T-helper 2 cell (primary cell): ENCODE measurements around the gene FOXA2.
"Not testable (repeated sequence)": the region's sequence is repeated elsewhere in the genome, so short reads cannot be mapped to it uniquely, and the experiment has no call there.

ENCODE experiments used
- DNase-seq, 5 experiments: peaks; one replicate each; pipeline versions ENCODE4 v3.0.0 to v3.0.0-alpha.2; 2012 to 2022
- total RNA-seq, 2 donors: gene quantifications; one replicate each; lab custom pipeline; 2026; lab: John Stamatoyannopoulos, UW

The FOXA2 gene
- 0 reads per million in 2 donors for total RNA-seq

DNA sequence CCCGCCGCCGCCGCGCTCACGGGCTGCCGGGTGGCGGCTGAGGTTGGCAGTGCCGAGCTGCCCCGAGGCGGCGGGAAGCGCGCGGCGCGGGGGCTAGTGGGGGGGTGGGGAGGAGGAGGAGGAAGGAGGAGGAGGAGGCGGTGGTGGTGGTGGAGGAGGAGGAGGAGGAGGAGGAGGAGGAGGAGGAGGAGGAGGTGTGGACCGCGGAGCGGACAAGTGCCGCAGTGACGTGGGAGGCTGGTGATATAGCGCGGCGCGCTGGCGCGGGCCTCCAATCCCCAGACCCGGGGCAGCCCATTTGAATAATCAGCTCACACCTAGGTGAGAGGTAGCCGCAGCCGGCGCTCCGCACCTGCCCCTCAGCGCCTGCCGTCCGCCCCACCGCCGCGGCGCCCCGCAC lies at the start of gene FOXA2:
Gene FOXA2, minus strand, starts transcription at position 51 of the 400 bp plus-strand sequence. CDS start 294 bp downstream, outside the sequence.
- no peak for DNase-seq

DNA sequence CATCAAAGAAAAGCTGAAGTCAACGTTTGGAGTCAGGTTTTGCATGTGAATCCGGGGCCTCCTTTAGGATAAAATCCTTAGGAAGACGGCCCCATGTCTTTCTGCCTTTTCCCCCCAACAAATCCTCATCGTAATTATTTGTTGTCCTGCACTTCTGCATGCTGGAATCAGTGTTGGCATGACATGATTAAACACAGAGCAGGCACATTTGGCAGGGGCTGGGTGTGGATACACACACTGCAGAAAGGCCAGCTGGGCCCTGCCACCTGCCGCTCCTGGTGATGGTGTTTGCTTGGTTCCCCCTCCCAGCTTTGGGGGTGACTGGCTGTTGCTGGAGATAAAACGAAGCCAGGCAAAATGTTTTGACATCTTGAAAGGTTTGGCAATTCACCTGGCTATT lies 46.3 kb upstream of the FOXA2 start:
- DNase-seq, result no peak

GRCh38 chr20:22629927-22630326 lies 45.6 kb upstream of the FOXA2 start:
- no peak for DNase-seq

GRCh38 chr20:22629447-22629846 lies 45.1 kb upstream of the FOXA2 start:
- no peak for DNase-seq

GRCh38 chr20:22626496-22626895 lies 42.1 kb upstream of the FOXA2 start:
- no peak for DNase-seq

- DNase-seq, result no peak
Measured at GRCh38 chr20:22623211-22623610, 38.8 kb upstream of the FOXA2 start.

DNA sequence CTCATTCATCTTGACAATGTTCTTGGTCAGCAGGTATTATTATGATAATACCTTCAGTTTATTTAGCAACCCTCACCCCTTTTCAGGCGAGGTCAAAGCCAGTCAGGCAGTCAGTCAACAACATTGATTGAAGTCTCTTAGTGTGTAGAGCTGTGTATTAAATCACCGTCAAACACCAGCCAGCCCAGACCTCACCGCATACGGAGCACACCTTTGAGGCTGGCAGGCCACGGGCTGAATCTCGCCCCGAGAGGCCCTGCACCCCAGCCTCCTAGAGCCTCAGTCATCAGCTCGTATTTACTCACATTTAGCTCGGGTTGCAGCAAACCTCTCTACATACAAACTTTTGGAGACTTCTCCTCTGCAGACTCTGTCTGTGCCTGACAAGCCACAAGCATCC lies 36.0 kb upstream of the FOXA2 start:
- DNase-seq, result no peak

DNA sequence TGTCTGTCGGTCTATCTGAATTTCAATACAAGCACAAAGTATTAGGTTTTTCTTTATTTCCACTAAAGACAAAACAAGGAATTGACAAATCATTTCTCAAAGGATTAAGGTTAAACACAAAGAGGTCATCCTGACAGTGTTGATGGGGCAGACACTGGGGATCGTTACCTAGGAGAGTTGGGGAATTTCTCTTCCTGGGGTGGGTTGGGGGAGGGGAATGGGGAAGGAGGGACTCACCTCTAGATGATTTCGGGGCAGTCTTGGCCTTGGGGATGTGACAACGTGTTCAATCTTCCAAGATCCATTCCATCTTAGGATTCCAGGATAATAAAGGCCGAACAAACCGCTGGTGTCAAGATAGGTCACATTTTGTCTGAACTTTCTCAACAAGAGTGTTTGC lies 35.4 kb upstream of the FOXA2 start:
- DNase-seq, result no peak

DNA sequence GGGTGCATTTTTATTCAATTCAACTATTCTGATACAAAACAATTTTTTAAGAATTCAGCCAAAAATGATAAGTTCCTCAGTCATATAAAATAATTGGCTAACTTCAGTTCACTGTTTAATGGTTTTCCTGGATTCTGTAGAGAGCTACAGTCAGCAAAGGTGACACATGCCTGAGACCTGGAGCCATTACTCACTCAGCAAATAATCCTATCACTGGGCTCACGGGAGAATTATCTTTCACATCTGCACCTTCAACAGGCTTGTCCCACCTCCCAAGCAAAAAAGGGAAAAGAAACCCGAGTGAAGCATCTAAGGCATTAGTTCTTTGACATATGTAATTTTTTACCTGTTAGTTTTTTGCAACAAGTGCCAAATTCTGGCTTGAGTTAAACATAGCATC lies 34.9 kb upstream of the FOXA2 start:
- no peak for DNase-seq

GRCh38 chr20:22617160-22617559 lies 32.8 kb upstream of the FOXA2 start:
- no peak for DNase-seq

- DNase-seq, result no peak
Measured at GRCh38 chr20:22616551-22616950, 32.2 kb upstream of the FOXA2 start.

DNA sequence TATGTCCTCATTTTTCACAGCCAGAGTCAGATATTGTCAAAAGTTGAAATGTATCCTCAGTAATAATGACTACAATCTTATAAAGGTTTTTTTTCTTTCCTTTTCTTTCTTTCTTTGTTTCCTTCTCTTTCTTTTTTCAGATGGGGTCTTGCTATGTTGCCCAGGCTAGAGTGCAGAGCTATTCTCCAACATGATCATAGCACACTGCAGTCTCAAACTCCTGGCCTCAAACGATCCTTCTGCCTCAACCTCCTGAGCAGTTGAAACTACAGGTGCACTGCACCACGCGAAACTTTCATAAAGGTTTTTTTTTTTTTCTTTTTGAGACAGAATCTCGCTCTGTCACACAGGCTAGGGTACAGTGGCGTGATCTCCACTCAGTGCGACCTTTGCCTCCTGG lies 31.1 kb upstream of the FOXA2 start:
- DNase-seq, result no peak

- no peak for DNase-seq
Measured at GRCh38 chr20:22611636-22612035, 27.3 kb upstream of the FOXA2 start.

- no peak for DNase-seq
Measured at GRCh38 chr20:22607695-22608094, 23.3 kb upstream of the FOXA2 start.

GRCh38 chr20:22604815-22605214 lies 20.4 kb upstream of the FOXA2 start:
- no peak for DNase-seq

GRCh38 chr20:22601361-22602141 lies 17.2 kb upstream of the FOXA2 start:
- no peak for DNase-seq

DNA sequence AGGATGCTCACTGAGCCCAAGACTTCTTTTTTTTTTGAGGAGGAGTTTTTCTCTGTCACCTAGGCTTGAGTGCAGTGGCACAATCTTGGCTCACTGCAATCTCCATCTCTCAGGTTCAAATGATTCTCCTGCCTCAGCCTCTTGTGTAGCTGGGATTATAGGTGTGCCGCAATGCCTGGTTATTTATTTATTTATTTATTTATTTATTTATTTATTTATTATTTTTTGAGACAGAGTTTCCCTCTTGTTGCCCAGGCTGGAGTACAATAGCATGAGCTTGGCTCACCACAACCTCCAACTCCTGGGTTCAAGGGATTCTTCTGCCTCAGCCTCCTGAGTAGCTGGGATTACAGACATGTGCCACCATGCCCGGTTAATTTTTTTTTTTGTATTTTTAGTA lies 14.9 kb upstream of the FOXA2 start:
- not testable (repeated sequence) for DNase-seq

GRCh38 chr20:22597303-22597702 lies 12.9 kb upstream of the FOXA2 start:
- no peak for DNase-seq

- no peak for DNase-seq
Measured at GRCh38 chr20:22590662-22591061, 6.3 kb upstream of the FOXA2 start.

- DNase-seq, result no peak
Measured at GRCh38 chr20:22586645-22587310, 2.4 kb upstream of the FOXA2 start.

- no peak for DNase-seq
Measured at GRCh38 chr20:22585786-22586493, 1.6 kb upstream of the FOXA2 start.

DNA sequence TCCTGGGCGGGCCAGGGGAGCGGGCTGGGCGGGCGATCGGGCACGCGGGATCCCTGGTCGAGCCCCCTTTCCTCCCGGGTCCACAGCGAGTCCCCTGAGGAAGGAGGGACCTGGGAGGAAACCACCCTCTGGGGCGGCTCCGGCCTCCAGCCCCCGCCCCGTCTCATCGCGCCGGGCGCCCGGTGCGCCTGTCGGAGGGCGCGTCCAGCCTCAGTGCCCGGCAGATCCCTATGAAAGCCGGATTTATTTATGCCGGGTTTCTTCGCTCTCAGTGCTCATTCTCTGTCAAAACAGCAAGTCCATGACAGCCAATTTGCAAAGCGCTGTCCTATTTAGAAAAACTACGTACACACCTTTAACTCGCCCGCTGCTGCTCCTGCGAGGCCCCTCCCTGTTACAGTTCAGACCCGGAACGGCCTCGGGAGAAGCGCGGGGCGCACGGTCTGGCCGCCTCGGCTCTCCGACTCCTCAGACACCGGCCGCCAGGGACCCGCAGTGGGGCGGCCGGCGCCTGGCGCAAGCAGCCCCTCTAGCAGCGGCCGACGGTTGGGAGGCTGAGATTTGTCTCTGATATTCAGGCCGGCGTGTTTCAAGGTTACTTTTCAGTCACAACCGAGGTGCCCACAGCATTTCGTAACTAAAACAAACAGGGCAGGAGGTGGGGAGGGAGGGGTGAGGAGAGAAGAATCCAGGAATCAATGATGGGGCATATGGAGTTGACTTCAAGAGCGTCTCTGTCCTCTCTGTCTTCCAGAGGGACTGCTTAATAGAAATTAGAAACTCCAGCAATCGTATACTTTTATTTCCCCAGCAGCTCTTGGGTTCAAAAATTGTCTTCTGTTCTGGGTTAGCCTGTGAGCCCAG lies 782 bp upstream of the FOXA2 start:
- no peak for DNase-seq
